MM.1S (cell line): ENCODE measurements around the gene PIK3C2G.

Source experiments
- CTCF ChIP-seq: fragments of 300-600 bp; sonication (generic); IDR thresholded peaks from 2 replicates; pipeline ENCODE4 v1.5.1; 2016; ENCODE audit warnings: antibody characterized with exemption, low read length, mixed read lengths
- EZH2phosphoT487 ChIP-seq: fragments of 300-600 bp; sonication (generic); IDR thresholded peaks from 2 replicates; pipeline ENCODE4 v1.6.1; 2018; ENCODE audit warnings: antibody characterized with exemption, low read length

- TF ChIP-seq EZH2phosphoT487 (no peak), CTCF (no peak)
These were observed 59.7 kb downstream of the PIK3C2G start for GRCh38 chr12:18320976-18321375.
